Stimulated activated memory B cell treated with anti-CD40 and anti-IgM and Interleukin-4, amounts not matched to agents 10 μg/mL and 1 μg/mL and 100 μg/mL, for 72 hours (primary cell): ENCODE measurements around the gene BMI1.
"Not testable (repeated sequence)": the region's sequence is repeated elsewhere in the genome, so short reads cannot be mapped to it uniquely, and the experiment has no call there.

Experiments
- ATAC-seq: fragments of 150-1000 bp; cut with Tn5 transposase; 2 replicates; pipeline ENCODE4 v1.10.0; 2021
- H3K27ac Mint-ChIP-seq: one replicate; pipeline ENCODE4 v1.8.0; 2022; ENCODE audit warnings: mild to moderate bottlenecking, mixed read lengths
- H3K27me3 Mint-ChIP-seq: one replicate; pipeline ENCODE4 v1.8.0; 2022; ENCODE audit warnings: mixed read lengths
- H3K36me3 Mint-ChIP-seq: one replicate; pipeline ENCODE4 v1.8.0; 2022; ENCODE audit warnings: mixed read lengths
- H3K4me1 Mint-ChIP-seq: one replicate; pipeline ENCODE4 v1.8.0; 2022; ENCODE audit warnings: mixed read lengths
- H3K4me3 Mint-ChIP-seq: one replicate; pipeline ENCODE4 v1.8.0; 2022; ENCODE audit warnings: mild to moderate bottlenecking, moderate library complexity, mixed read lengths
- H3K9me3 Mint-ChIP-seq: one replicate; pipeline ENCODE4 v1.8.0; 2022; ENCODE audit warnings: mixed read lengths

The BMI1 gene

DNA sequence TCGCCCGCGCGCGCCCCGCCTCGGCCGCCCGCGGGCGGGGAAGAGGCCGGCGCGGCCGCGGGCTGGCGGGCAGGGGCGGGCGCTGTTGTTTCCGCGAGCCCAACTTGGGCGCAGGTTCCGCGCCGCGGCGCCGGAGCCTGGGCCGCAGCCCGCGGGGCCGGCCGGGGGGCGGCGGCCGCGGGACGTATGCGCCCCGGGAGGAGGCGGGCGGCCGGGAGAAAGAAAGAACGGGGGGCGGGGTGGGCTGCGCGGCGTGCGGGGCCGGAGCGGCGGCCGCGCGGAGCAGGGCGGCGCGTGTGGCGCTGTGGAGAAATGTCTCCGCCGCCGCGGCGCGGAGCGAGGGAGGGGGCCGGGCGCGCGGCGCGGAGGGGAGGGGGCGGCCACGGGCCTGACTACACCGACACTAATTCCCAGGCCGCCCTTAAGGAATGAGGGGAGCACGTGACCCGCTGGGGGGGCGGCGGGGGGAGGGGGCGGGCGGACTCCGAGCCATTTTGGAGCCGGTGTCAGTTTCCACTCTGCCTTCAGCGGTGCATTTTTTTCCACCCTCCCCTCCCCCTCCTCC, at the start of gene BMI1:
Gene BMI1, plus strand, starts transcription at position 509 of the 565 bp plus-strand sequence. CDS start 5,351 bp downstream, outside the sequence.
- Mint-ChIP-seq H3K27me3 (no peaks in the 10 kb centered on the region), H3K4me1 (peaks cover 41% of the 10 kb centered on the region), H3K27ac (peak within 1 kb of the TSS; percentile 94), H3K36me3 (no peaks in the 10 kb centered on the region), H3K4me3 (peak within 1 kb of the TSS; percentile 93), H3K9me3 (no peaks in the 10 kb centered on the region)
- ATAC-seq = peak; percentile 58

DNA sequence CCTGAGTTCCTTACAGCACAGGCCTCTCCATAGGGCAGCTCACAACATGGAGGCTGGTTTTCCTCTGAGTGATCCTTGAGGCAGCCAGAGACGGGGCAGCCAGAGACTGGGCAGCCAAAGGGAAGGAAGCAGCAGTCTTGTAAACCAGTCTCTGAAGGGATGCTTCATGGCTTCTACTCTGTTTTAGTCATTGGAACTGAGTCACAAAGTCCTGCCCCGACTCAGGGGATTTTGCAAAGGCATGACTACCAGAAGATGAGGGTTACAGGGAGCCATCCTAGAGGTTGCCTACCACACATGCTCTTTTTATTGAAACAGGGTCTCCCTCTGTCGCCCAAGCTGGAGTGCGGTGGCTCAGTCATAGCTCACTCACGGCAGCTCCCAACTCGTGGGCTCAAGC, 49.1 kb upstream of the BMI1 start:
- H3K9me3 Mint-ChIP-seq = no peaks in the 10 kb centered on the region
- no peak overlapping the region for H3K4me3 Mint-ChIP-seq
- H3K27me3 Mint-ChIP-seq = peaks cover 20% of the 10 kb centered on the region
- ATAC-seq = no peak
- H3K27ac Mint-ChIP-seq = no peak overlapping the region
- H3K4me1 Mint-ChIP-seq = no peaks in the 10 kb centered on the region
- H3K36me3 Mint-ChIP-seq = no peaks in the 10 kb centered on the region

DNA sequence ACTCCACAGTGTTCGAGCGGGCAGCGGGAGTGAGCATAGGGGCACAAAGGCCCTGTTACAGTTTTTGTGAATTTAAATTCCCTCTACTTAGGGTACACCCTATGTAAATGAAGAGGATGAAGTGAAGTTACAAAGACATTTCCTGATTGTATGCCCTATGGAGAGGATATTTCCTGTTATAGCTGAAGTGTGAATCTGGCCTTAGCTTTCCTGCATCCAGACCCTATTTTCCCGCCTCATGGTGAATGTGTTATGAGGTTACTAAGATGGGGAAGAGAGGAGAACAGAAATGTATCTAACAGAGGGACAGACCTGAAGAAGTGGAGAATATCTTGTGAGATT, 42.5 kb upstream of the BMI1 start:
- Mint-ChIP-seq H3K27ac (no peak overlapping the region), H3K27me3 (peaks cover 8% of the 10 kb centered on the region), H3K4me3 (no peak overlapping the region), H3K4me1 (no peaks in the 10 kb centered on the region), H3K36me3 (no peaks in the 10 kb centered on the region), H3K9me3 (no peaks in the 10 kb centered on the region)
- no peak for ATAC-seq

DNA sequence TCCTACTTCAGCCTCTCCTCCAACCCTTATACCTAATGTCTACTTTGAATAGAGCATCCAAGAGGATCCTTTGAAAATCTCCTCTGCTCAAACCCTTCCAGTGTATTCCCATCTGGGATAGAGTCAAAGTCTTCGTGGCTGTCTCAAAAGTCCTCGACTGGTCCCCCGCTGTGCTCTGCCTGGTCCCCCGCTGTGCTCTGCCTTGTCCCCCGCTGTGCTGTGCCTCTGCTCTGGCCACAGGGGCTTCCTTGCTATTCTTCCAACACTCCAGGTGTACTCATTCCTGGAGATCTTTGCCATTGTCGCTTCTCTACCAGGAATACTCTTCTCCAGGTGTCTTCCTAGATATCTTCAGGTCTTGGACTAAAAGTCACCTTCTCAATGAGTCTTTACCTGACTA, 40.8 kb upstream of the BMI1 start:
- no peaks in the 10 kb centered on the region for H3K4me1 Mint-ChIP-seq
- H3K36me3 Mint-ChIP-seq = no peaks in the 10 kb centered on the region
- H3K4me3 Mint-ChIP-seq = no peak overlapping the region
- peaks cover 8% of the 10 kb centered on the region for H3K27me3 Mint-ChIP-seq
- H3K9me3 Mint-ChIP-seq = no peaks in the 10 kb centered on the region
- no peak overlapping the region for H3K27ac Mint-ChIP-seq
- ATAC-seq = no peak

DNA sequence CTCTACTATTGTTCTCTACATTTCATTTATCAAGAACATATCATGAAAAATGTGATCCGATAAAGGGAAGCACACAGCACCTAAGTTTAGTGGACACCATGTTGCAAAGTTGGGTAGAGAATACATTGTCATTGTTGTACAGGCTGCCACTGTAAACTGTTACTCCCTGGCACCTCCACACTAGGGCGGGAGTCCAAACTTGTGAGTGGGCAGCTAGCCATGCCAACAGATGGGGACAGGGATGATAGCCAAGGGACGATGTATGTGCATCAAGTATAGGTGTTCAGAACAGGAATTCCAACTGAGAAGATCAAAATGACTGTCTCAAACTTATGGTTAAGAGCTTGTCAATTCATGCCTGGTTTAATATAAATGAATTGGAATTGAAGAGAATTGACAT, 35.8 kb upstream of the BMI1 start:
- Mint-ChIP-seq H3K9me3 (no peaks in the 10 kb centered on the region), H3K36me3 (no peaks in the 10 kb centered on the region), H3K27ac (no peak overlapping the region), H3K4me1 (no peaks in the 10 kb centered on the region), H3K27me3 (no peaks in the 10 kb centered on the region), H3K4me3 (no peak overlapping the region)
- no peak for ATAC-seq

DNA sequence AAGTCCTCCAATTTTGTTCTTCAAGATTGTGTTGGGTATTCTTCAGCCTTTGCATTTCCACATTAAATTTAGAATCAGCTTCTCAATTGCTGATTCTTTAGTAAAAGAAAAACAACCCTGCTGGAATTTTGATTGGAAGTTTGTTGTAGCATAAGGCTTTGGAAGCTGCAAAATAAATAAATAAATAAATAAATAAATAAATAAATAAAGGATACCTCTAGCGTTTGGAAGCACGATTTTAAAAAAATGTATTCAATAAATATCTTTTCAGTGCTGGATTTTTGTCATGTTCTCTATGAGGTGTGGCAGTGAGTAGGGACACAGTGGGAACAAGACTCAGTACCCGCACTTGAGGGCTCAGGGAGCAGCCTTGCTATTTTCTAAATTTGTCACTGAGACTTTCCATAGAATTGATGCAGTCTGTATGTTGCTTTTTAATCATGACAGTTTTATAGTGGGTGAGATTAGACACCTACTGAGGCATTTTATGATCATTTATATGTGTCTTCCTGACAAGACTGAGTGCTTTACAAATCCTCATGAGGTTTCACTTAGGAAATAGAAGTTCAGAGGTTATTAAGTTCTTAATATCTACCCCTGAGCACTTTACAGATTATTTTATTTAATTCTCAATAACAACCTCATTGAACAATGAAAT, 27.0 kb upstream of the BMI1 start:
- Mint-ChIP-seq H3K4me3 (no peak overlapping the region), H3K36me3 (no peaks in the 10 kb centered on the region), H3K27ac (no peak overlapping the region), H3K9me3 (no peaks in the 10 kb centered on the region), H3K4me1 (no peaks in the 10 kb centered on the region), H3K27me3 (peaks cover 20% of the 10 kb centered on the region)
- no peak for ATAC-seq

DNA sequence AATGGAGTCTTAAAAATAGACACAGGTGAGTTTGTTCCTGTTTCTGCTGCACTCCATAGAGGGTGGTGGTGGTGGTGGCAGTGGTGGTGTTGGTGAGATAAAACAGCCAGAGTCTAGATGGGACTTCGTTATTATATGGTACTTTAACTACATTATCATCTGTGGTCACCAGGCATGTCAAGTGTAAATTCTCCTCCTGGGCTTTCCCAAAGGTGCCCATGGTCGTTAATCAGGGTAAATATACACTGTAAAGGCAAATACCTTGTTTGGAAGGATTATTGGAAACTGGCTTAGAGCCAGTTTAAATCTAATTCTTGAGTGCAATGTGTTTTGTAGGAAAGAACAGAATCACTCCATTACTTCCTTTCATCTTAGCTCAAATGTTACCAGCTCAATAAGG, 26.2 kb upstream of the BMI1 start:
- peaks cover 20% of the 10 kb centered on the region for H3K27me3 Mint-ChIP-seq

DNA sequence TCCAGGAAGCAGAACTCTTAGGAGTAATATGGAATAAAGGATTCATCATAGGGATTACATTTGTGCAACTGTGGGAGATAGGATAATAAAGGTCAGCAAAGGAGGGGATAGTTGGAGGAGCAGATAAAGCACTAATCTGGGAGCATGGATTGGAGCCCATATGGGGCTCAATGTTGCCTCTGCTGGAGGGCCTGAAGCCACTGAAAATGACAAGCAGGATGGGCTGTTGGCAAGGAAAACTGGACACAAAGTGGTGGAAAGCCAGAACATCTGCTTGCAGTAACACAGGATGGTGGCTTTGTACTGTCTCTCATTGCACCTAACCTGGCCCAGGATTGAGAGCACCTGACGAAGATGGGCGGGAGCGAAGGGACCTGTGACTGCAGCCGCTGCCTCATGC, 19.7 kb upstream of the BMI1 start:
- ATAC-seq = no peak
- Mint-ChIP-seq H3K27ac (no peak overlapping the region), H3K4me3 (no peak overlapping the region), H3K9me3 (no peaks in the 10 kb centered on the region), H3K4me1 (no peaks in the 10 kb centered on the region), H3K27me3 (peaks cover 20% of the 10 kb centered on the region), H3K36me3 (no peaks in the 10 kb centered on the region)

More for the DNA sequence above, 26.2 kb upstream of the BMI1 start:
- no peaks in the 10 kb centered on the region for H3K36me3 Mint-ChIP-seq
- no peak overlapping the region for H3K27ac Mint-ChIP-seq
- no peak overlapping the region for H3K4me3 Mint-ChIP-seq
- no peaks in the 10 kb centered on the region for H3K4me1 Mint-ChIP-seq
- ATAC-seq = no peak
- H3K9me3 Mint-ChIP-seq = no peaks in the 10 kb centered on the region

DNA sequence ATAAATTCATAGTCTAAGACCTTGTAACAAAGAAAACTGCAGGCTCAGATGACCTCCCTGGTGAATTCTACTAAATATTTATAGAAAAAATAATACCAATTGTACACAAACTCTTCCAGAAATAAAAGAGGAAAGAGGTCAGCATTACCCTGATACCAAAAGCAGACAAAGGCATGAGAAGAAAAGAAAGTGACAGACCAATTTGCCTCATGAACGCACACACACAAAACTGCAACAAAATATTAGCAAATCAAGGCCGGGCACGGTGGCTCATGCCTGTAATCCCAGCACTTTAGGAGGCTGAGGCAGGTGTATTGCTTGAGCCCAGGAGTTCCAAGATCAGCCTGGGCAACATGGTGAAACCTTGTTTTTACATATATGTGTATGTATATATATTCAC, 17.4 kb upstream of the BMI1 start:
- Mint-ChIP-seq H3K4me3 (no peak overlapping the region), H3K36me3 (no peaks in the 10 kb centered on the region), H3K4me1 (no peaks in the 10 kb centered on the region), H3K27ac (no peak overlapping the region), H3K9me3 (no peaks in the 10 kb centered on the region), H3K27me3 (no peaks in the 10 kb centered on the region)
- no peak for ATAC-seq

DNA sequence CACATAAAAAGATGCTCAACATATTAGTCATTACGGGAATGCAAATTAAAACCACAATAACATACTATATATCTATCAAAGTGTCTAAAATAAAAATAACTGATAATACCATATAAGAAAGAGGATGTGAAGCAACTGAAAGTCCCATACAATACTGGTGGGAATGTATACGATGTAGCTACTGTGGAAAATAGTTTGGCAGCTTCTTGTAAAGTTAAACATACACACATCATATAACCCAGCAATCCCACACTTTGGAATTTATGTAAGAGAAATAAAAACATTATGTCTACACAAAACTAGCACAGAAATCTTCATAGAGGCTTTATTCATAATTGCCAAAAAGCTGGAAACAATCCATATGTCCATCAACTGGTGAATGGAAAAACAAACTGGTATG, 15.2 kb upstream of the BMI1 start:
- Mint-ChIP-seq H3K27ac (no peak overlapping the region), H3K4me3 (no peak overlapping the region), H3K4me1 (no peaks in the 10 kb centered on the region), H3K36me3 (no peaks in the 10 kb centered on the region), H3K27me3 (no peaks in the 10 kb centered on the region), H3K9me3 (no peaks in the 10 kb centered on the region)
- no peak for ATAC-seq

DNA sequence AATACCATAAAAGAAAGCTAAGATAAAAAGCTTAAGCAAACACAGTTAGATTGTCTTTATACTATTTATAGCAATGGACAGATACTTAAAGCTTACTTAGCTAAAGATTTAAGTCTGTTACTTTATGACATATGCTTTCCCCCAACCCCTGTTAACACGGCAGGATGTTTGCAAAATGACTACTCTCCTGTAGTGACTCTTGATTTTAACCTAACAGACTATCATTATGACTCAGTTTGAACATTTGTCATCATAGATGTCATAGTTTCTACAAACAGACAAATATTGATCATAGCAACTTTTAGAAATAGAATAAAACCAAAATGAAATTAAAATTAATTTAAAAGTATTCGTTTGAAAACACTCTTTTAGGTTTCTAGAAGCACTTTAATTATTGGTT, 12.5 kb upstream of the BMI1 start:
- Mint-ChIP-seq H3K27me3 (no peaks in the 10 kb centered on the region), H3K4me3 (no peak overlapping the region), H3K36me3 (no peaks in the 10 kb centered on the region), H3K4me1 (no peaks in the 10 kb centered on the region), H3K9me3 (no peaks in the 10 kb centered on the region), H3K27ac (no peak overlapping the region)
- ATAC-seq = peak; percentile 70

DNA sequence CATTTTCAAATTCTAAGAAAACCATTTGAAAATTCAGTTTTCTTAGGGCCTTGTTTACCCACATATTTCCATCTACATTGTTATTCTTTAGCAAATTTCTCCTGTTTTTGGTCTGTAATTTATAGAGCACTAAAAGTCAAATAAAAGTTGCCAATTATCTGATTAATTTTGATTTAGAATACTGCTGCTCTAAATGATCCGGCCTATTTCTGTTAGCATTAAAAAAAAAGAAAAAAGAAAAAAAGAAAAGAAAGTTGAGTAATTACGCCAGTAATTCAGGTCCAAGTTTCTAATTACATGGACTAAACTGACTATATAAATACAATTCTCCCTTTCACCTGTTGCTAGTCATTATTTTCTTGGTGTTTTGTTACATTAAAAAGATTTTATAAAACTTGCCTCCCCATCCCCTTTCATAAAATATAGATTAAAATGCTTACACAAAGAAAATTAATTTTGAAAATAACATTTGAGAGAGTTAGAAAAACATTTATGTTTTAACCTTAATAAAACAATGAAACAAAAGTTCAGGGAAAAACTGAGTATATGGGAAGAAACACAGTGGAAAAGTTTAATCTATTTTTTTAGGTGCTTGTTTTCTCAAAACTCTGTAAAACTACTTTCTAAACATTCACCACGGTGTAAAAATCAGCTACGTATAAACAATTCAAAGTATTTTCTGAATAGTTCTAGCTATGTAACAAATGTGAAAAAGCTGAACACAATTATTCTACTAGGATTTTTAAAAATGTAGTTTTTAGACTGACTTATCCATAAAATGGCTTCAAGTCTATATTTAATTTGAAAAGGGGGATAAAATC, 11.5 kb upstream of the BMI1 start:
- ATAC-seq = no peak
- H3K27me3 Mint-ChIP-seq = no peaks in the 10 kb centered on the region
- H3K4me1 Mint-ChIP-seq = no peaks in the 10 kb centered on the region
- H3K4me3 Mint-ChIP-seq = no peak overlapping the region
- no peaks in the 10 kb centered on the region for H3K9me3 Mint-ChIP-seq
- H3K36me3 Mint-ChIP-seq = no peaks in the 10 kb centered on the region
- no peak overlapping the region for H3K27ac Mint-ChIP-seq

DNA sequence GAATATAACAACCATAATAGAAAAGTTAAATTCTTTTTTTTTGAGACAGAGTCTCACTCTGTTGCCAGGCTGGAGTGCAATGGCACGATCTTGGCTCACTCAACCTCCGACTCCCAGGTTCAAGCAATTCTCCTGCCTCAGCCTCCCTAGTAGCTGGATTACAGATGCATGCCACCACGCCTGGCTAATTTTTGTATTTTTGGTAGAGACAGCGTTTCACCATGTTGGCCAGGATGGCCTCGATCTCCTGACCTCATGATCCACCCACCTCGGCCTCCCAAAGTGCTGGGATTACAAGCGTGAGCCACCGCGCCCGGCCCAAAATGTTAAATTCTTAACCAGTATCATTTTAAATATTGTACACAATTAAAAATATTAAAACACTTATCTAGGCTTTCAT, 10.9 kb upstream of the BMI1 start:
- not testable (repeated sequence) for H3K27me3 Mint-ChIP-seq, H3K36me3 Mint-ChIP-seq, ATAC-seq, H3K27ac Mint-ChIP-seq, H3K9me3 Mint-ChIP-seq, H3K4me1 Mint-ChIP-seq, H3K4me3 Mint-ChIP-seq

DNA sequence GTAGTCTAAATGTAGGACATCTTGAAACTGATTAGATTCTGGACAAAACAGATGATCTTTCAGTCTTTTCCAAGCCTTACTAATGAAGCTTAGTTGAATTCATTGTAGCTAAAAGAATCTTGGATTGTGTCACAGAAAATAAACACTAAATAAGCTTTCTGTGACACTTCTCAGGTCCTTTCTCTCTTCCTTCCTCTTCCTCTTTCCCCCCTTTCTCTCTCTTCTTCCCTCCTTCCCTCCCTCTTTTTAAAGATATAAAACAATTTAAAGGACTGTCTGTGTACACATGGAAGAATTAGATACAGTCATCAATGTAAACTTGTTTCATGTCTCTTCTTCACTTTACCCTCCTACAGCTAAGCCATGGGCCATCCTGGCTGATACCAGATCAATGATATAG, 10.0 kb upstream of the BMI1 start:
- Mint-ChIP-seq H3K27ac (no peak overlapping the region), H3K36me3 (no peaks in the 10 kb centered on the region), H3K4me3 (no peak overlapping the region), H3K9me3 (no peaks in the 10 kb centered on the region), H3K27me3 (no peaks in the 10 kb centered on the region), H3K4me1 (peaks cover 10% of the 10 kb centered on the region)
- no peak for ATAC-seq

DNA sequence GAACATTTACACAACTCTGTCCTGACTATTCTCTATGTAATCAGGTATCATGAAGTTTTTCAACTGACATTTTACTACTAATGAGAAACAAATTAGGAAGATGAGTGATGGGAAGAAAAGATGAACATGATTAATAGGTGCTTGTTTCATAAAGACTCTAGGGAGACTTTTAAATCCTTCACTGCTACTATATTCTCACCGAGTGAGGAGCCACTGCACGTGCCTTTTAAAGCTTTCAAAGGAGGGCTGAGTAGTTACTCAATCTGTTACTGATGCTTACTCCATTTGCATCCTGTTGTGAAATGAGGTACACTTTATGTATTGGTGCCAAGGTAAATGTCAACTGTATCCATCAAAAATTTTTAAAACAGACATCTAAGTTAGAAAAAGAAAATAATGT, 6.0 kb upstream of the BMI1 start:
- H3K27ac Mint-ChIP-seq = peak overlapping the region; percentile 98
- H3K27me3 Mint-ChIP-seq = no peaks in the 10 kb centered on the region
- no peak for ATAC-seq
- no peaks in the 10 kb centered on the region for H3K36me3 Mint-ChIP-seq
- no peaks in the 10 kb centered on the region for H3K9me3 Mint-ChIP-seq
- H3K4me3 Mint-ChIP-seq = no peak overlapping the region
- peaks cover 13% of the 10 kb centered on the region for H3K4me1 Mint-ChIP-seq
